AG04450 (cell line): ENCODE data around the gene MED27. TPM values are rescaled to one million over a fixed set of nuclear protein-coding genes. Genes with fewer than 3 reads are reported as not detected.

Source experiments
- CTCF ChIA-PET: fragments of 300-600, 350-600 bp; formaldehyde crosslinking; extraction: SDS; loops from one replicate; lab custom pipeline; 2022; ENCODE audit warnings: antibody characterized with exemption, inconsistent platforms; lab: Charles Lee
- POLR2A ChIA-PET: fragments of 350-600 bp; formaldehyde crosslinking; extraction: SDS; loops from one replicate; lab custom pipeline; 2021; ENCODE audit warnings: antibody characterized with exemption, inconsistent platforms; lab: Yijun Ruan, JAX
- DNase-seq: peaks from one replicate; pipeline ENCODE4 v3.0.0-alpha.2; 2011; ENCODE audit warnings: low read depth, low spot score
- H3K27ac ChIP-seq: one replicate; pipeline ENCODE4 v1.5.1; 2012; ENCODE audit warnings: low read depth, low read length, control low read depth
- H3K27me3 ChIP-seq: one replicate; pipeline ENCODE4 v1.6.0; 2012; ENCODE audit warnings: low read length; ENCODE audit not compliant: control insufficient read depth, insufficient read depth
- H3K4me3 ChIP-seq: 2 replicates; pipeline ENCODE4 v1.5.1; 2011; ENCODE audit warnings: mild to moderate bottlenecking, low read depth, low read length, control low read depth
- H3K9me3 ChIP-seq: 2 replicates; pipeline ENCODE4 v1.5.1; 2012; ENCODE audit warnings: low read length; ENCODE audit not compliant: control insufficient read depth, insufficient read depth
- polyA plus RNA-seq: library from polyadenylated mRNA; depleted of rRNA; stranded (reverse); fragments of >200 nt; gene quantifications from 2 replicates; pipeline ENCODE4 v1.2.3, GENCODE V29; 2011
- TF ChIP-seq, protein P1 (sequence below): IDR thresholded peaks from 2 replicates; pipeline ENCODE4 v1.5.1; 2011; ENCODE audit warnings: low read depth, low read length, control low read depth, inconsistent platforms

Gene MED27
- polyA plus RNA-seq, 1 experiment: 36.6 TPM

DNA sequence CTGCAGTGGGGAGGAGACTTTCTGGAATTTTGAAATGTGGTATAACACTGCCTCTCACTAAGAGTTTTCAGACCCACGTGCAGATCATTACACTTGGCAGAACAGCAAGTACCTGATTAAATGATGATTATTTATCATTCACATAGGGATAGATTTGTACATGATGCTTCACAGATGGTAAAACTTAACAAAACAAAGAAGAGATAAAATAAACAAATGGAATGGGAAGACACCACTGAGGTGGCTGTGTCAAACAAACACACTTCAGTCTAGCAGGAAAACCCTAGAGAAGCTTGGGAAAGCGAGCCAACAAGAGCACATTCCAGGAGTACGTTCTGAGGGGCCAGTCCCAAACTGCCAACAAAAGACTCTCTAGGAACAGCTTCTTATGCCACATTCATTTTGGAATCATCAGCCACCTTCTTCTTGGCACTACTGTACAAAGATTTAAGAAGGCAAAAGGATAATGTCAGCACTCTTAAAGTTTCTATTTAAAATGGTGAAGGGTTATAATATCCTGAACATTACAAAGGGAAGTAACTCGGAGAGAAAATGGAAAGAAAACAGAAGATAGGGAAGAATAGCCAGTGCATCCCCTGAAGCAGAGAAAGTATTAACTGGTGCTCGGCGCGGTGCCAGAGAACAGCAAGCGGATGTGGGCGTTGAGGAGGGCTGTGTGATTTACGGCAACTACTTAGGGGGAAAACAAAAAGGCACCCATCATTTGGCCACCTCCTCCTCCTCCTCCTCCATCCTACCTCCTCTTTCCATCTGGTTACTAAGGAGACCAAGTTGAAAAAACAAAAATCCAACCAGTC is 1.6 kb downstream of the MED27 start:
- ChIA-PET CTCF (interaction anchor here (0.6 to 1.3 kb wide), 4 partner anchors 8 to 182 kb away, joined by 3 to 4 read pairs (median 4); no protein-coding TSS in a partner anchor), POLR2A (no interaction called here)
- TF ChIP-seq, protein P1, sequence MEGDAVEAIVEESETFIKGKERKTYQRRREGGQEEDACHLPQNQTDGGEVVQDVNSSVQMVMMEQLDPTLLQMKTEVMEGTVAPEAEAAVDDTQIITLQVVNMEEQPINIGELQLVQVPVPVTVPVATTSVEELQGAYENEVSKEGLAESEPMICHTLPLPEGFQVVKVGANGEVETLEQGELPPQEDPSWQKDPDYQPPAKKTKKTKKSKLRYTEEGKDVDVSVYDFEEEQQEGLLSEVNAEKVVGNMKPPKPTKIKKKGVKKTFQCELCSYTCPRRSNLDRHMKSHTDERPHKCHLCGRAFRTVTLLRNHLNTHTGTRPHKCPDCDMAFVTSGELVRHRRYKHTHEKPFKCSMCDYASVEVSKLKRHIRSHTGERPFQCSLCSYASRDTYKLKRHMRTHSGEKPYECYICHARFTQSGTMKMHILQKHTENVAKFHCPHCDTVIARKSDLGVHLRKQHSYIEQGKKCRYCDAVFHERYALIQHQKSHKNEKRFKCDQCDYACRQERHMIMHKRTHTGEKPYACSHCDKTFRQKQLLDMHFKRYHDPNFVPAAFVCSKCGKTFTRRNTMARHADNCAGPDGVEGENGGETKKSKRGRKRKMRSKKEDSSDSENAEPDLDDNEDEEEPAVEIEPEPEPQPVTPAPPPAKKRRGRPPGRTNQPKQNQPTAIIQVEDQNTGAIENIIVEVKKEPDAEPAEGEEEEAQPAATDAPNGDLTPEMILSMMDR: no peak
- DNase-seq: no peak
- Histone ChIP-seq H3K9me3 (no peaks in the 10 kb centered on the region), H3K27me3 (no peaks in the 10 kb centered on the region), H3K27ac (no peak overlapping the region), H3K4me3 (peak overlapping the region; percentile 82)

DNA sequence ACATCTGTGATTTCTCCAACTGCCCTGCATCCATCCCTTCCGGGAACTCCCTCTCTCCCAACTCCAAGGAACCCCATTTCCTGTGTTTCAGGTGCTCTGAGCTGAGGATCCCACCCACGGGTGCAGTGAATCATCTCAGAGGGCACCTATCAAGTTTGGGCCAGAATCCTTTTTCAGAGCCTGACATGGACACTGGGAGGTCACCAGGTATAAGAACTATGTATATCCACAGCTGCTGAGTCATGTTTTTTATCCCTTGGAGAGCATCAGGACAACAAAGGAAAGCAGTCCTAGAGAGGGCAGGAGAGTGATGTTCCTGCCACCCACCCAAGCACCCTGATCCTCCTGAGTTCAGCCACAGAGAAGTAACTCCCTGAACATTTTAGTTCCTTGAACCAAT is 3.8 kb downstream of the MED27 start:
- H3K4me3 ChIP-seq: no peak overlapping the region
- TF ChIP-seq, protein P1: no peak
- no peaks in the 10 kb centered on the region for H3K9me3 ChIP-seq
- H3K27me3 ChIP-seq: no peaks in the 10 kb centered on the region
- H3K27ac ChIP-seq: no peak overlapping the region
- DNase-seq: no peak
- POLR2A ChIA-PET: interaction anchor here (0.7 kb wide), 1 partner anchor 49 kb away, joined by 5 read pairs; no protein-coding TSS in a partner anchor
- CTCF ChIA-PET: no interaction called here

DNA sequence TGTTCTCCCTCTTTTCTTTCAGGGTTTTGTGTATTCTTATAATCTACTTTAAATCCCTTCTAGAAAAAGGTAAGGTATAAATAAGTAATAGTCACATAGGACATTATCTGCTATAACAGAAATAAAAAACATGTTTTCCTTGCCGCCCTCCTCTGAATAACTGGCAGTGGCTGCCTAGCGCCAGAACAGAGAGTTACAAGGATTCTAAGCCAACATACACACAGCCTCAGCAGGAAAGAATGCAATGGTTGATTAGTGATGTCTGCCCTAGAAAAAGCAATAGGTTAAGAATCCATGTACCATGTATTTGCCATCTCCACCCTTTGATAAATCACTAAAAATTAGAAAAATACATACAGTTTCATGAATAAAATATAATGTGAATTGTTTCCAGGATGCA is 4.9 kb downstream of the MED27 start:
- CTCF ChIA-PET: interaction anchor here (1.1 kb wide), 1 partner anchor 312 kb away, joined by 3 read pairs; no protein-coding TSS in a partner anchor
- H3K27ac ChIP-seq: no peak overlapping the region

DNA sequence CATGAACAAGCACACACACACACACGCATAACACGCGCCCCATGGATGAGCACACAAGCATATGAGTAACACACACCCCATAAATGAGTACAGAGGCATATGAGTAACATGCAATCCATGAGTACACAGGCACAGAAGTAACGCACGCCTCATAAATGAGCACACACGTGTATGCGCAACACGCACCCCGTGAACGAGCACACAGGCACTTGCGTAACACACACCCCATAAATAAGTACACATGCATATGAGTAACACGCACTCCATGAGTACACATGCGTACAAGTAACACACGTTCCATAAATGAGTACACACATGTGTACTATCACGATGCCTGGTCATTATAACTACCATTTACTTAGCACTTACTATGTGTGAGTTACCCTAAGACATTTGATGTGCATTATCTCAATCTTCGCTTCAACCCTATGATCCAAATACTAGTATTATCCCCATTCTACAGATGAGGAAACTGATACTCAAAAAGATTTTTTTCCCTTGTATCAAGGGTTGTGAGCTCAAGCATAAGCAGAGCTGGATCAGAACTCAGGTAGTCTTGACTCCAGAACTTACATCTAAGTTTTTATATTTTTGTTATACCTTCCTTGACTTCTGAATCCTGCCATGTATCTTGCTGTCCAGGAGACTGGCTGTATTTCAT is 7.7 kb downstream of the MED27 start:
- ChIA-PET POLR2A (no interaction called here), CTCF (no interaction called here)
- Histone ChIP-seq H3K27me3 (no peaks in the 10 kb centered on the region), H3K9me3 (no peaks in the 10 kb centered on the region), H3K27ac (no peak overlapping the region), H3K4me3 (no peak overlapping the region)
- TF ChIP-seq, protein P1: no peak
- DNase-seq: no peak

More for the DNA sequence above, 4.9 kb downstream of the MED27 start:
- no peaks in the 10 kb centered on the region for H3K9me3 ChIP-seq
- H3K4me3 ChIP-seq: no peak overlapping the region
- POLR2A ChIA-PET: no interaction called here
- no peak for DNase-seq
- TF ChIP-seq, protein P1: no peak
- H3K27me3 ChIP-seq: no peaks in the 10 kb centered on the region
